SIG-M5 treated with dmso at 0.1 percent for 504 hours (cell line): ENCODE results near the gene SLC12A8.
"Not testable (repeated sequence)": the region's sequence is repeated elsewhere in the genome, so short reads cannot be mapped to it uniquely, and the experiment has no call there.

ENCODE experiments used
- DNase-seq: peaks from one replicate; lab custom pipeline; 2025; ENCODE audit not compliant: unreplicated experiment; lab: John Stamatoyannopoulos, UW

SLC12A8 gene

GRCh38 chr3:125116311-125117080 is 96.1 kb downstream of the SLC12A8 start:
- peak; percentile 15 for DNase-seq

- DNase-seq: no peak
These were observed 96.9 kb downstream of the SLC12A8 start for GRCh38 chr3:125115640-125116039.

- DNase-seq: no peak
These were observed 99.6 kb downstream of the SLC12A8 start for GRCh38 chr3:125112981-125113380.

GRCh38 chr3:125110876-125111480 is 101.6 kb downstream of the SLC12A8 start:
- no peak for DNase-seq

- peak; percentile 24 for DNase-seq
These were observed 102.3 kb downstream of the SLC12A8 start for GRCh38 chr3:125110016-125110875.

- DNase-seq: no peak
These were observed 103.0 kb downstream of the SLC12A8 start for GRCh38 chr3:125109536-125109925.

GRCh38 chr3:125108833-125109535 is 103.6 kb downstream of the SLC12A8 start:
- DNase-seq: no peak

- no peak for DNase-seq
These were observed 104.5 kb downstream of the SLC12A8 start for GRCh38 chr3:125107861-125108567.

GRCh38 chr3:125107363-125107762 is 105.2 kb downstream of the SLC12A8 start:
- no peak for DNase-seq

GRCh38 chr3:125105116-125105515 is 107.4 kb downstream of the SLC12A8 start:
- no peak for DNase-seq

GRCh38 chr3:125104639-125105038 is 107.9 kb downstream of the SLC12A8 start:
- no peak for DNase-seq

- no peak for DNase-seq
These were observed 109.1 kb downstream of the SLC12A8 start for GRCh38 chr3:125103406-125103805.

GRCh38 chr3:125102470-125102869 is 110.1 kb downstream of the SLC12A8 start:
- DNase-seq: no peak

- DNase-seq: no peak
These were observed 113.8 kb downstream of the SLC12A8 start for GRCh38 chr3:125098611-125099291.

- no peak for DNase-seq
These were observed 121.9 kb downstream of the SLC12A8 start for GRCh38 chr3:125090649-125091048.

GRCh38 chr3:125087768-125088391 is 124.7 kb downstream of the SLC12A8 start:
- no peak for DNase-seq

- DNase-seq: no peak
These were observed 127.4 kb downstream of the SLC12A8 start for GRCh38 chr3:125085166-125085565.

- DNase-seq: no peak
These were observed 128.8 kb downstream of the SLC12A8 start for GRCh38 chr3:125083776-125084175.

- not testable (repeated sequence) for DNase-seq
These were observed 130.2 kb downstream of the SLC12A8 start for GRCh38 chr3:125082339-125082738.
